ENCODE results near the gene RASIP1.

DNA sequence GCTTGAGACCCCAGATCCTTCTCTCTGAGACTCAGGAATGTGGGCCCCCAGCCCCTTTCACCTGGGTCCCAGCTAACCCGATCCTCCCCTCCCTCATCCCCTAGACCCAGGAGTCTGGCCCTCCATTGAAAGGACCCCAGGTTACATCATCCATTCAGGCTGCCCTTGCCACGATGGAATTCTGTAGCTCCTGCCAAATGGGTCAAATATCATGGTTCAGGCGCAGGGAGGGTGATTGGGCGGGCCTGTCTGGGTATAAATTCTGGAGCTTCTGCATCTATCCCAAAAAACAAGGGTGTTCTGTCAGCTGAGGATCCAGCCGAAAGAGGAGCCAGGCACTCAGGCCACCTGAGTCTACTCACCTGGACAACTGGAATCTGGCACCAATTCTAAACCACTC, 15.4 kb upstream of the RASIP1 start:
- TF ChIP-seq CTCF (IDR thresholded peaks at IDR 0.05) = no peak
- no peak for TF ChIP-seq POLR2A (IDR thresholded peaks at IDR 0.05)

All from uterus (tissue), 2 donors.